ENCODE measurements around the gene AGT. TPM values are rescaled to one million over a fixed set of nuclear protein-coding genes. Genes with fewer than 3 reads are reported as not detected.
"Not testable (repeated sequence)": the region's sequence is repeated elsewhere in the genome, so short reads cannot be mapped to it uniquely, and the experiment has no call there.

The AGT gene
- polyA plus RNA-seq, 3 donors, result 7.5 to 21.5 (median 7.6) TPM

- H3K27ac ChIP-seq (ENCODE audit: low read depth, low read length), result no peak overlapping the region
- 54 to 66% (median 57%) methylated on average over 3 of the region's 3 CpGs for WGBS, 3 donors
These were observed 34.7 kb downstream of the AGT start for GRCh38 chr1:230679192-230679591.

GRCh38 chr1:230677200-230677599 lies 36.7 kb downstream of the AGT start:
- H3K27ac ChIP-seq (ENCODE audit: low read depth, low read length), result no peak overlapping the region
- WGBS, 3 donors, result 85 to 94% (median 91%) methylated on average over 1 of the region's 1 CpG

- no peak overlapping the region for H3K27ac ChIP-seq (ENCODE audit: low read depth, low read length)
- 80 to 95% (median 92%) methylated on average over 2 of the region's 2 CpGs for WGBS, 3 donors
These were observed 39.3 kb downstream of the AGT start for GRCh38 chr1:230674581-230674980.

GRCh38 chr1:230669543-230669942 lies 44.4 kb downstream of the AGT start:
- WGBS, 3 donors, result 91 to 97% (median 95%) methylated on average over 8 of the region's 8 CpGs
- no peak overlapping the region for H3K27ac ChIP-seq (ENCODE audit: low read depth, low read length)

DNA sequence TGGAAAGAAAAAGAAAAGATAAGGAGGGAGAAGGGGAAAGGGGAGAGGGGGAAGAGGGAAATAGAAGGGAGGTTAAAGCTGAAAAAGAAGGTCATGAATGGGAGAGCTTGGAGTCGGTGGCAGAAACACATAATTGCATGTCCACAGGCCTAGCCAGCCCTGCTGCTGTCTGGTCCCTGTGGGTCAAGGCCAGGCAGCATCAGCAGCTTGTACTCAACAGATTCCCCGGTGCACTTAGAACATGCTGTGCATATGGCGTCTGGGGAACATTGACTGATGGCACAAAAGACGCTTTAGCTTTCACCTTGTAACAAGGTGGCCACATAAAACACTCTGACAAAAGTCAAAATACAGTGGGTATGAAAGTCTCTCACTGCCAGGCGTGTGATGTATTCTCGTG lies 45.7 kb downstream of the AGT start:
- 86 to 96% (median 95%) methylated on average over 6 of the region's 6 CpGs for WGBS, 3 donors
- H3K27ac ChIP-seq (ENCODE audit: low read depth, low read length), result no peak overlapping the region

GRCh38 chr1:230661976-230662375 lies 51.9 kb downstream of the AGT start:
- 64 to 82% (median 80%) methylated on average over 4 of the region's 4 CpGs for WGBS, 3 donors

GRCh38 chr1:230658691-230659090 lies 55.2 kb downstream of the AGT start:
- no peak overlapping the region for H3K27ac ChIP-seq (ENCODE audit: low read depth, low read length)
- WGBS, 3 donors, result 95 to 100% (median 95%) methylated on average over 2 of the region's 2 CpGs

More at GRCh38 chr1:230661976-230662375, 51.9 kb downstream of the AGT start:
- no peak overlapping the region for H3K27ac ChIP-seq (ENCODE audit: low read depth, low read length)

DNA sequence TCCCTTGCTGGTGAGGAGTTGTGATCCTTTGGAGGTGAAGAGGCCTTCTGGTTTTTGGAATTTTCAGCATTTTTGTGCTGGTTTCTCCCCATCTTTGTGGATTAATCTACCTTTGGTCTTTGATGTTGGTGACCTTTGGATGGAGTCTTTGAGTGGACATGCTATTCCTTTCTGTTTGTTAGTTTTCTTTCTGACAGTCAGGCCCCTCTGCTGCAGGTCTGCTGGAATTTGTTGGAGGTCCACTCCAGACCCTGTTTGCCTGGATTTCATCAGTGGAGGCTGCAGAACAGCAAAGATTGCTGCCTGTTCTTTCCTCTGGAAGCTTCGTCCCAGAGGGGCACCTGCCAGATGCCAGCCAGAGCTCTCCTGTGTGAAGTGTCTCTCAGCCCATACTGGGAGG lies 55.8 kb downstream of the AGT start:
- H3K27ac ChIP-seq (ENCODE audit: low read depth, low read length), result not testable (repeated sequence)
- 91 to 100% (median 96%) methylated on average over 1 of the region's 1 CpG for WGBS, 3 donors

DNA sequence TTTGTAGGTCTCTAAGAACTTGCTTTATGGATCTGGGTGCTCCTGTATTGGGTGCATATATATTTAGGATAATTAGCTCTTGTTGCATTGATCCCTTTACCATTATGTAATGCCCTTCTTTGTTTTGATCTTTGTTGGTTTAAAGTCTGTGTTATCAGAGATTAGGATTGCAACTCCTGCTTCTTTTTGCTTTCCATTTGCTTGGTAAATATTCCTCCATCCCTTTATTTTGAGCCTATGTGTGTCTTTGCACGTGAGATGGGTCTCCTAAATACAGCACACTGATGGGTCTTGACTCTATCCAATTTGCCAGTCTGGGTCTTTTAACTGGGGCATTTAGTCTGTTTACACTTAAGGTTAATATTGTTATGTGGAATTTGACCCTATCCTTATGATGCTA lies 57.2 kb downstream of the AGT start:
- not testable (repeated sequence) for H3K27ac ChIP-seq (ENCODE audit: low read depth, low read length)
- 77 to 83% (median 80%) methylated on average over 1 of the region's 1 CpG for WGBS, 3 donors

Other genes with a start within 250 kb of the AGT start
- 10 to 100 TPM in 2 of 3 donors, 1 to 10 TPM in 1; 9.9 to 11.6 (median 10.2) TPM for gene COG2, start 71.6 kb downstream of the AGT start, polyA plus RNA-seq
- gene CAPN9, start 33.3 kb upstream of the AGT start, polyA plus RNA-seq, result 1 to 10 TPM in 1 of 3 donors, under 1 TPM in 2; 0.13 to 1.9 (median 0.45) TPM
- 10 to 100 TPM; 11.8 to 19.2 (median 15.0) TPM for gene C1orf198, start 154.4 kb upstream of the AGT start, polyA plus RNA-seq